Gastroesophageal sphincter (tissue), 3 donors: ENCODE data around the gene VPS4B.

Experiments used
- EP300 ChIP-seq: sonication (generic); formaldehyde crosslinking; IDR thresholded peaks from one replicate; pipeline ENCODE4 v1.6.1; 2017; ENCODE audit warnings: antibody characterized with exemption, mild to moderate bottlenecking
- TF ChIP-seq, protein P1 (sequence below), 4 experiments: fragments of 200-600 bp in 2 of 4; fragments of 450-650 bp in 2 of 4; sonication (generic) in 1 of 4; IDR thresholded peaks; one replicate each; pipeline ENCODE4 v1.5.1; 2017 to 2019; ENCODE audit warnings: antibody characterized with exemption in 4 of 4, mild to moderate bottlenecking in 2 of 4, moderate library complexity in 2 of 4

DNA sequence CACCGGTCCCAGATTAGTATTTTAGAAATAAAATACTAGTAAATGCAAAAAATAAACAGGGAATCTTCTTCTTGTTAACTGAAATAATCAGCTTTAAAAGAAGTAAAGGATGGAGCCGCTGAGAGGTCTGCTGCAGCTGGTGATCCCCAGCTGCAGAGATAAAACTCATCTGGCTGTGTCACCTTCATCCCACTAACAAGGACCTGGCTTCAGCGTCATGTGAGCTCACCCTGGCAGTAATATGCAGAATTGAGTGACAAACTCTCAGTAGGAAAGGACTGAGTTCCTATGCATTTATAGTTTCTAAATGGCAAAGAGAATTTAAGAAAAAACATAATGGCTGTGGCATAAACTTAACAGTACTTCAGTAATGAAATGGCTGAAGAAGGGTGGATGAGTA, 27.3 kb downstream of the VPS4B start:
- TF ChIP-seq EP300: no peak
- TF ChIP-seq, protein P1, sequence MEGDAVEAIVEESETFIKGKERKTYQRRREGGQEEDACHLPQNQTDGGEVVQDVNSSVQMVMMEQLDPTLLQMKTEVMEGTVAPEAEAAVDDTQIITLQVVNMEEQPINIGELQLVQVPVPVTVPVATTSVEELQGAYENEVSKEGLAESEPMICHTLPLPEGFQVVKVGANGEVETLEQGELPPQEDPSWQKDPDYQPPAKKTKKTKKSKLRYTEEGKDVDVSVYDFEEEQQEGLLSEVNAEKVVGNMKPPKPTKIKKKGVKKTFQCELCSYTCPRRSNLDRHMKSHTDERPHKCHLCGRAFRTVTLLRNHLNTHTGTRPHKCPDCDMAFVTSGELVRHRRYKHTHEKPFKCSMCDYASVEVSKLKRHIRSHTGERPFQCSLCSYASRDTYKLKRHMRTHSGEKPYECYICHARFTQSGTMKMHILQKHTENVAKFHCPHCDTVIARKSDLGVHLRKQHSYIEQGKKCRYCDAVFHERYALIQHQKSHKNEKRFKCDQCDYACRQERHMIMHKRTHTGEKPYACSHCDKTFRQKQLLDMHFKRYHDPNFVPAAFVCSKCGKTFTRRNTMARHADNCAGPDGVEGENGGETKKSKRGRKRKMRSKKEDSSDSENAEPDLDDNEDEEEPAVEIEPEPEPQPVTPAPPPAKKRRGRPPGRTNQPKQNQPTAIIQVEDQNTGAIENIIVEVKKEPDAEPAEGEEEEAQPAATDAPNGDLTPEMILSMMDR (IDR thresholded peaks at IDR 0.05): no peak
